D721Med (cell line): ENCODE data around the gene ST3GAL5.

Experiments
- DNase-seq: peaks from one replicate; pipeline ENCODE4 v3.0.0; 2011; ENCODE audit warnings: low spot score; ENCODE audit not compliant: insufficient read length
- FAIRE-seq: peaks from 2 replicates; lab custom pipeline; 2011; peaks lifted over from hg19 to GRCh38; lab: Jason Lieb, UNC
- TF ChIP-seq, protein P1 (sequence below): IDR thresholded peaks from 2 replicates; pipeline ENCODE4 v1.5.1; 2012; ENCODE audit warnings: mild to moderate bottlenecking, control low read depth; ENCODE audit not compliant: insufficient read depth; ENCODE audit errors: missing control alignments

ST3GAL5 gene

DNA sequence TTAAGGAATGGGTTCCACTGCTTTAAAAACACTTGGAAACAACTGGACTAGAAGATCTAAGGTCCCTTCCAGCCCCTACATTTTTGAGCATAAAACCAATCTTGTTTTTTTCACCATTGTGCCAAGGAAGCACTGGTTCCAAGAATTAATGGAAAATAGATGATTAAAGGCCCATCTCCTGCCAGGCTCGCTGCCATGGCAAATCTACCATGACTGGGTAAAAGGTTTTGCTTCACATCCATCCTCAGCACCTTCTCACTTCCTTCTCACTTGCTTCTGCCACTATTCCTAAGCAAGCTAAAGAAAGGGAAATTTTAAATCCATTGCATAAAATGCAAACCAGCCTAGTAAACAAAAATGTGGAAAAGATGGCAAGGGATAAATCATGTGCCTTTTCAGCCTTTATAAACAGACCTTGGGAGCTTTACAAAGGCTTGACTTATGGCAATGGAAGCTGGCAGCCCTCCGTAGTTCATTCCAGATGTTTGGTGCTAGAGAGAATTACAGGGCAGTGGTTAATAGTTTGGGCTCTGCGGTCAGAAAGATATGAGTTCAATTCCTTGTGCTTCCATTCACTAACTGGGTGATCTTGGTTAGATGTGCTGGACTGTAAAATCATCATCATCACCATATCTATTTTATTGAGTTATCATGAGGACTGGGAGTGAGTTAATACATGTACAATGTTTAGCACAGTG, 27.0 kb upstream of the ST3GAL5 start:
- FAIRE-seq (no peak), DNase-seq (no peak)
- TF ChIP-seq, protein P1, sequence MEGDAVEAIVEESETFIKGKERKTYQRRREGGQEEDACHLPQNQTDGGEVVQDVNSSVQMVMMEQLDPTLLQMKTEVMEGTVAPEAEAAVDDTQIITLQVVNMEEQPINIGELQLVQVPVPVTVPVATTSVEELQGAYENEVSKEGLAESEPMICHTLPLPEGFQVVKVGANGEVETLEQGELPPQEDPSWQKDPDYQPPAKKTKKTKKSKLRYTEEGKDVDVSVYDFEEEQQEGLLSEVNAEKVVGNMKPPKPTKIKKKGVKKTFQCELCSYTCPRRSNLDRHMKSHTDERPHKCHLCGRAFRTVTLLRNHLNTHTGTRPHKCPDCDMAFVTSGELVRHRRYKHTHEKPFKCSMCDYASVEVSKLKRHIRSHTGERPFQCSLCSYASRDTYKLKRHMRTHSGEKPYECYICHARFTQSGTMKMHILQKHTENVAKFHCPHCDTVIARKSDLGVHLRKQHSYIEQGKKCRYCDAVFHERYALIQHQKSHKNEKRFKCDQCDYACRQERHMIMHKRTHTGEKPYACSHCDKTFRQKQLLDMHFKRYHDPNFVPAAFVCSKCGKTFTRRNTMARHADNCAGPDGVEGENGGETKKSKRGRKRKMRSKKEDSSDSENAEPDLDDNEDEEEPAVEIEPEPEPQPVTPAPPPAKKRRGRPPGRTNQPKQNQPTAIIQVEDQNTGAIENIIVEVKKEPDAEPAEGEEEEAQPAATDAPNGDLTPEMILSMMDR: no peak

DNA sequence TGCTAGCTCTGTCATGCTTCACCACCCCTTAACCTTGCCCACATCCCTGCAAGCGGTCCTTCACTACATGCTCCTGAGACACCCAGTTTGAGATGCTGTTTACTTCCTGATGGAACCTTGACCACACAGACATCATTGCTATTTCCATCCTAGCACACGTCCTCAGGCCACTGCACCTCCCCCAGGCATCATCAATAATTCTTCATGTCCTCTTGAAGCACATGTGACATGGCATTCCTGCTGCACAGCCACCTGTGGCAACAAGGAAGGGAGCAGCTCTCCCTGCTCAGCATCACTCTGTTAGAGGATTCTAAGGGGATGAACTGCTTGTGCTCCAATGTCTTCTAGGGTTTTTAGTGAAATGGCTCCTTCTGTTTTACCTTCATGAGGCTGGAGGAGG, 26.1 kb upstream of the ST3GAL5 start:
- TF ChIP-seq, protein P1: no peak
- FAIRE-seq (no peak), DNase-seq (no peak)

DNA sequence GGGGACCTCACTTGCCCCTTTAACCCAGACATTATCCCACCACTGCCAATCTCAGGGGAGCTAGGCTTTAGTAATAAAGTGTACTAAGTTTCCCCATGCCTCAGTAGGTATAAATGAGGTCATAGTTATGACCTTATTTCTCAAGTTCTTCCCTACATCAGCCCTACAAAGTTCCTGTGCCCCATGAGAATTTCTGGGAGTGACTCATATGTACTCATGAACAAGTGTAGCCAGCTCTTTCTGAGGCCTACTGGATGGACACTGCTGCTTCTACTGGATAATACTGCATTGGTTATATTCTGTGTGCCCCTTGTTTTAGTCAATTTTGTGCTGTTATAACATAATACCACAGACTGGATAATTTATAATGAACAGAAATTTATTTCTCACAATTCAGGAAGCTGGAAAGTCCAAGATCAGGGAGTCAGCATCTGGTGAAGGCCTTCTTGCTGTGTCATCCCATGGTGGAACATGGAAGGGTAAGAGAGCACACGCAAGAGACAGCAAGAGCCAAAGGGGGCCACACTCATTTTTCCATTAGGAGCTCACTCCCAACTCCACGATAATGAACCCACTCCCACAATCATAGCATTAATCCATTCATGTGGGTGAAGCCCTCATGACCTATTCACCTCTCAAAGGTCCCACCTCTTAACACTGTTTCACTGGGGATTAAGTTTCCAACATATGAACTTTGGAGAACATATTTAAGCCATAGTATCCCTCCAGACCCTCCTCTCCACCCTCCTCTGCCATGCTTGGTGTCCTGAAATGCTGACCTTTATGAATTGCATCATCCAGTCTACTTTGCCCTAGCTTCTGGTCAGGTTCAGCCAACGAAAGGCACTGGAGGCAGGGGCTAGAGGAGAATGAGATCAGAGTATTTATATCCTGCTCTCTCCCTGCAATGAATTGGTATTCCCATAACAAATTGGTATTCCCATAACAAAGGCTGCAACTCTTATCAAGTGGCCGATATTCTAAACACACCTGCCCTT, 25.4 kb upstream of the ST3GAL5 start:
- TF ChIP-seq, protein P1: no peak
- DNase-seq (no peak), FAIRE-seq (no peak)

DNA sequence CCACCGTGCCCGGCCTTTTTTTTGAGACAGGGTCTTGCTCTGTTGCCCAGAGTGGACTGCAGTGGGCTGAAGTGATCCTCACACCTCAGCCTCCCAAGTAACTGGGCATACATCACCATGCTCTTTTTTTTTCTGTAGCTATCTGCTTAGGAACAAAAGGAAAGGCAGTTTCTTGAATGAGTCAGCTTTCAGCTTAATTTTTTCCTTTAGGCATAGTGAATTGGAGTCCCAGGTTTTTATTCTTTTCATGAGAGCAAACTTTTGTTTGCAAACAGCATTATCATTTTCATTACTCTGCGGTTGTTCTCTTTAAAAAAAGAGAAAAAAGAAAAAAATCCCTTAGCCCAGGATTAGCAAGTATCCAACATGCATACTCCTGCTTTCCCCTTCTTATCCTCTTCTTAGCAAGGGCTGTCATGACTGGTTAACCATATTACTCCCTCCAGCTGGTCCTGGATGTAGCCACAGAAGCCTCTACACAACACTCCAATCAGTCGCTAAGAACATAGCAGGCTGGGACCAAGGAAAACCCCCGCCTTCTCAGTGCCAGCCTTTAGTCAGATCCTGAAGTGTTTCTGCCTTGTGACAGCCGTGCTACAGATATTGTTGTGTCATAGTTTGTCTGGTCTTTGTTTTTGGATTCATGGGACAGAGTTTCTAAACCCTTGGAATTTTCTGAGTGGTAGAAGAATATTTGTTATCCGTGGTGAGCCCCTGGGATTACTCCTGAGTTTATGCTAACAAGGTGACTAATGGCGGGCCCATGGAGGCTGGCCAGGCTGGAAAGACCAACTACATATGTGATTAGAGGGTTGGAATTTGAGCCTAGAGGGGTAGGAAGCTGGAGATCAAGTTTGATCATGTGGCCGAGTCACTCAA, 23.3 kb upstream of the ST3GAL5 start:
- no peak for FAIRE-seq
- DNase-seq: peak; percentile 36

DNA sequence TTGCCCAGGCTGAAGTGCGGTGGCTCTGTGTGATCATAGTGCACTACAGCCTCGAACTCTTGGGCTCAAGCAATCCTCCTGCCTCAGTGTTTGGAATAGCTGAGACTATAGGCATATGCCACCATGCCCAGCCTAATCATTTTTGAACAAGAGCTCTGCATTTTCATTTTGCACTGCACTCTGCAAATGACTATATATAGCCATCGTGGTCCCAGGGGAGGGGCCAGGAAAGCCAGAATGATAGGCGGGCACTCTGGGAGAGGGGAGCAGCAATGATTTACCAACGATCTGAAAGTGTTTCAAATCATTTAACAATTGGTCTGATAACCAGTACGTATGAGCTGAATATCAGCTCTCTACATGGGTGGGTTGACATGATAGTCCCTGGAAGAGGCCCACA, 22.3 kb upstream of the ST3GAL5 start:
- no peak for FAIRE-seq
- DNase-seq: no peak
- TF ChIP-seq, protein P1: no peak

More for the DNA sequence above, 23.3 kb upstream of the ST3GAL5 start:
- TF ChIP-seq, protein P1: no peak

DNA sequence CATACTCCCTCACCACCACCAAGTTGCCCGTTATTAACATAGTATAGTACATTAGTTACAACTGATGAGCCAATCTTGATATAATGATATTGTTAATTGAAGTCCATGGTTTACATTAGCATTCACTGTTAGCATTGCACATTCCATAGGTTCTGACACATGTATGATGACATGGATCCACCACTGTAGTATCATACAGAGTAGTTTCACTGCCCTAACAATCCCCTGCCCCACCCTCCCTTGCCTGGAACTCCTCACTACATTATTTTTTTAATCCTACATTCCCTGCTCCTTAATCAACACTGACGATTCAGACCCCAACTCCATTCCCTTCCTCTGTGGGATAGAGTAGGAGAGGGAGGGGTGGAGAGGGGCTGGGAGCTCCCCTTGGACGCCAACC, 20.2 kb upstream of the ST3GAL5 start:
- TF ChIP-seq, protein P1: no peak
- FAIRE-seq: no peak
- no peak for DNase-seq
